NCI-H2029 treated with DMSO at 0.1 percent for 48 hours (cell line): ENCODE measurements around the gene ARHGEF26.

ENCODE experiments used
- DNase-seq: peaks from one replicate; lab custom pipeline; 2025; lab: John Stamatoyannopoulos, UW

The ARHGEF26 gene

DNA sequence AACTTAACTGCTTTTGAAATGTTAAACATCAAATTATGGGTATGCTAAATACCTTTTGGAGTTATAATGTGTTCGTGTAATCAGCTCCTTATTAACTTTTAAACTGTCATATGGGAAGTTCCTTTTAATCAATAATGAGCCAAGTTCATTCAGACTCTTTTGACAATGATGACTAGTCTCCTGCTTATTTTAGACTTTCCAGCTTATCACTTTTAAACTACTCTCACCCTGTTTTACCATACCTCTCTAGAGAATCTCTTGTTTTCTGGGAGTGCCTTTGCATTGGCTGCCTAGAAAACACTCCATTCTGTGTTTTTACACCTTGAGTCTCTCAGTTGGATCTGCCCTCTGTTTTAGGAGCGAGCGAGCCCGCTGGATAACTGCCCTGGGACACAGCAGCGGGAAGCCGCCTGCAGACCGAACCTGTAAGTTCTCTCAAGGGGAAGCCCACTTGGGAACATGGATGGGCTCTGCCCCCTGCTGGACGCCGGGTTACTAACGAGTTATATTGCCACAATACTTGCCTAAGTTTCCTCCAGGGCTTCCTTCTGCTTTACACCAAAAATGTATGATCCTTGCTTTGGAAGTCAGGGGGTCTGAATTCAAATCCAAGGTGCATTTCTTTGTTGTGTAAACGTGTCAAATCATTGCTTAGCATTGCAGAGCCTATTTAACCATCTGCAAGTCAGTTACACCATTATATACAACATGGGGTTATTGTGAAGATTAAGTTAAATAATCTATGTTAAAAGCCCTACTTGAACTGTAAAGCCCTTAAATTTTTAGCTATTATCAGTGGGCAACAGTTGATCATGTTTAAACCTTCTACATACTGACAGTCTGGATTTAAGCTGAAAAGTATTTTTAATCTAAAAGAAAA lies 131.8 kb downstream of the ARHGEF26 start:
- DNase-seq: peak; percentile 18

GRCh38 chr3:154254527-154254926 lies 133.3 kb downstream of the ARHGEF26 start:
- DNase-seq: no peak

DNA sequence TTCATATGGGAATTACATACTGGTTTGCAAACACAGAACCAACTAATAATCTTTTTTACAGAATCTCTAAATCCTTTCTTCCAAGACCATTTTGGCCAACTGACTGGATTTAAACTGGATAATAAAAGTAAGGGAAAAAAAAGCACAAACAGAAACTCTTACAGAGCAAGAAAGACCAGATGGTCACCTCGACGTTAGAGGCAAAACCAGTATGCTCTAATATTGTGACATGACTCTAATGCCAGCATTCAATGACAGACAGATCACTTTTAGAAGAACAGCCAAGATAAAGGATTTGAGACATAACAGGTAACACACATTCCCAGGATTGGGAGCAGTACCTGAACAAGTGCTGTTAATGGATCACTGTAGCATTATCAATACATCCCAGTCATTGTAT lies 152.2 kb downstream of the ARHGEF26 start:
- DNase-seq: no peak

DNA sequence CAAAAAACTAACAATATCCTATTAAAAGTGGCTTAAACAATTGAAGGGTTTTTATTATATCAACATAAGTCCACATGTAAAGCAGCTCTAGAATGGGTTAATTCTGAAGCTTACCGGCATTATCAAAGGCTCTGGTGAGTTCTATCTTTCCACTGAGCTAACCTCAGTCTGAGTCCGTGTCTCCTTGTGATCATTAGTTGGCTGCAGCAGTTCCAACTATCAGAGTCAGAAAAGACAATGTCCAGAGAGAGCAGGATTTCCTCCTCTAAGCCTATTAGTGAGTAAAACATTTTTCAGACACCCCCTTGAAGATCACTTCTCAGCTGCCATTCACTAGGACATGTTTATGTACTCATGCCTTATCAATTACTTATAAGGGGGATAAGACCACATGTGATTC lies 153.2 kb downstream of the ARHGEF26 start:
- no peak for DNase-seq

DNA sequence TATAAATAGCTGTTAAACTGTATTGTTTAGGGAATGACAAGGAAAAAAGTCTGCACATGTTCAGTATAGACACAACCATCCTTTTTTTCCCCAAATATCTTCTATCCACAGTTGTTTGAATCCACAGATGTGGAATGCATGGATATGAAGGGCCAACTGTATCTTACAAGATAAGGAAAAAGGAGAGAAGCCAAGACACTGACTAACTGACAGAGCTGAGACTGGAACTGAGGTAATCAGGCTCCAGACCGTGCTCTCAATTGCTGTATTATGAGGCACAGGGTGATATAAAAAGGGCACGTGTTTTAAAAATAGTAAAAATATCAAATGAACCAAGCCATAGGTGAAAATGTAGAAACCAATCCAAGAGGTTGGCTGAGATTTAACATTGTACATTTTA lies 154.1 kb downstream of the ARHGEF26 start:
- DNase-seq: no peak

- no peak for DNase-seq
These were observed 154.8 kb downstream of the ARHGEF26 start for GRCh38 chr3:154275965-154276364.

DNA sequence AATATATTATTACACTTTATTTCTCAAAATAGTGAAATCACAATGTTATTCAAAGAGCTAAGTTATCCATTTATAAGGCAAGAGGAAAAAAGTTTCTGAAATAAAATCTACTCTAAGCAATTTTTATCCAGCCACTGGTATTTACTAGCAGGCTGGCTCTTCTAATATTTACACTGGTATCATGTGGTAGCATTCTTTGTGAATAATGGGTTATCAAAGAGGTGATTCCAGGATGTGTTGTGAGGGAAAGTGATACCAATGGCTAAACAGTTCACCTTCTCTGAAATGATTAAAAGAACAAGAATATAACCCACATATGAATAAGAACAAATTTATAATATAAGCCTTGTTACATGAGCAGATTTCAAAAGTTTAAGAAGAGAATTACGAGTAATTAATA lies 159.0 kb downstream of the ARHGEF26 start:
- no peak for DNase-seq

GRCh38 chr3:154285221-154285620 lies 164.0 kb downstream of the ARHGEF26 start:
- DNase-seq: no peak

- DNase-seq: no peak
These were observed 169.0 kb downstream of the ARHGEF26 start for GRCh38 chr3:154290187-154290586.

DNA sequence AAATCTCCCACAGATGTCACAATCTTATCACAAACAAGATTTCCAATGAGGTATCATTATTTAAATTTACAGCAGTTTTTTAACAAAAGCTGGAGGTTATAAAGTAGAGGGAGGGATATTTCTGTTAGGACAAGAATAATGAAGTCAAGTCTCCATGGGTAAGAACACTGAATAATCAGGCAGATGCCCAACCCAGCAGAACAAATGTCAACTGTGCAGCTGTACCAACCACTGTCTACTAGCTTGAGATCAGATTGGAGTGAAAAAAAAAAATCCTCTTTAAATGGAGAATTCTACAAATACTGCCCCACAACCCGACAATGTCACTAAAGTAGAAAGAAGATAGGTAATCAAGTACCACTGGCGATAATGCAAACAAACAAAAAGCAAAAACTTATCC lies 172.8 kb downstream of the ARHGEF26 start:
- no peak for DNase-seq

DNA sequence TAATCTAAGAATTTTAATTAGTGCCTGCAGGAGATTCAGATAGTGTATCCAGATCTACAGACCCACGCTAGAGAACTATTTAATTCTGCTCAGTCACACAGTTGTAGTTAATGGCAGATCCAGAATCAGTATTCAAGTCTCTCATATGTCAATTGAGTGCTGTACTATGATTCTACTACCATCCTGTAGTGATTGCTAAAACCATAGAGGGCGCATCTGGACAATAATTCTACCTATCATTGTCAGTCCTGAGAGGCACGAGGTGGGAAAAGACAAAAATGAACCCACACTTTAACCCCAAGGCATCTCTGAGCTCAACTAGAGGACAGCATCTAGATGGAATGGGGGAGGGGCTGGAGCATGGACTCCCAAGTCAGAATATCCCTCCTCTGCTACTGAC lies 180.4 kb downstream of the ARHGEF26 start:
- no peak for DNase-seq

GRCh38 chr3:154304116-154304786 lies 183.1 kb downstream of the ARHGEF26 start:
- no peak for DNase-seq

DNA sequence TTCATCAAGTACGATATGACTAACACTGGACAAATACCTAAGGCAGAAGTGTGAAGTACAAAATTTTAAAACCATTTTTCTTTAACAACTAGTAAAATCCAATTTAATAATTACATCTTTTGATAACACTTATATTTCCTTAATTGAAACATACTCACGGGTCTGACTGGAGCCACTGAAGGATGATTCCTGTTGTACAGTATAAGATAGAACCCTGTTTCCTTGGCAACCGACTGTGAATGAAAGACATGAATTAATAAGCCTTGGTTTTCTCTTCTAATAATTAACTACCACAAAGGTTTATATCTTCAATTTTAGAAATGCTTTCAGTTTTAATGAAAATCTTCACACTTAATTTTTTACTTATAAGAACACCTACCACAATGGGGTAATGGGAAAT lies 183.7 kb downstream of the ARHGEF26 start:
- DNase-seq: no peak

- DNase-seq: no peak
These were observed 186.2 kb downstream of the ARHGEF26 start for GRCh38 chr3:154307363-154307762.
